NCI-H510A treated with DMSO at 0.1 percent for 48 hours (cell line): ENCODE data around the gene HPCAL1.

Source experiments
- DNase-seq: peaks from one replicate; lab custom pipeline; 2025; lab: John Stamatoyannopoulos, UW

The HPCAL1 gene

GRCh38 chr2:10355471-10356438, 53.1 kb downstream of the HPCAL1 start:
- peak; percentile 54 for DNase-seq

GRCh38 chr2:10356439-10356811, 53.7 kb downstream of the HPCAL1 start:
- peak; percentile 19 for DNase-seq

GRCh38 chr2:10357193-10358169, 54.8 kb downstream of the HPCAL1 start:
- DNase-seq, result no peak

- no peak for DNase-seq
These were observed 56.5 kb downstream of the HPCAL1 start for GRCh38 chr2:10359246-10359645.

GRCh38 chr2:10359731-10360329, 57.1 kb downstream of the HPCAL1 start:
- no peak for DNase-seq

GRCh38 chr2:10360460-10360849, 57.8 kb downstream of the HPCAL1 start:
- no peak for DNase-seq

GRCh38 chr2:10360850-10361588, 58.3 kb downstream of the HPCAL1 start:
- no peak for DNase-seq

- no peak for DNase-seq
These were observed 59.6 kb downstream of the HPCAL1 start for GRCh38 chr2:10362096-10362897.

- no peak for DNase-seq
These were observed 60.3 kb downstream of the HPCAL1 start for GRCh38 chr2:10362898-10363454.

- no peak for DNase-seq
These were observed 61.3 kb downstream of the HPCAL1 start for GRCh38 chr2:10363861-10364610.

- DNase-seq, result no peak
These were observed 62.7 kb downstream of the HPCAL1 start for GRCh38 chr2:10365412-10365811.

- DNase-seq, result no peak
These were observed 64.0 kb downstream of the HPCAL1 start for GRCh38 chr2:10366601-10367270.

GRCh38 chr2:10367472-10368439, 65.1 kb downstream of the HPCAL1 start:
- DNase-seq, result no peak

- no peak for DNase-seq
These were observed 66.0 kb downstream of the HPCAL1 start for GRCh38 chr2:10368491-10369231.

GRCh38 chr2:10369269-10370255, 66.9 kb downstream of the HPCAL1 start:
- DNase-seq, result no peak

GRCh38 chr2:10370390-10370789, 67.7 kb downstream of the HPCAL1 start:
- DNase-seq, result no peak
